DMS53 treated with DMSO at 0.1 percent for 48 hours (cell line): ENCODE measurements around the gene CRAMP1.

Experiments
- DNase-seq: peaks from one replicate; lab custom pipeline; 2025; ENCODE audit not compliant: unreplicated experiment; lab: John Stamatoyannopoulos, UW

CRAMP1 gene

DNA sequence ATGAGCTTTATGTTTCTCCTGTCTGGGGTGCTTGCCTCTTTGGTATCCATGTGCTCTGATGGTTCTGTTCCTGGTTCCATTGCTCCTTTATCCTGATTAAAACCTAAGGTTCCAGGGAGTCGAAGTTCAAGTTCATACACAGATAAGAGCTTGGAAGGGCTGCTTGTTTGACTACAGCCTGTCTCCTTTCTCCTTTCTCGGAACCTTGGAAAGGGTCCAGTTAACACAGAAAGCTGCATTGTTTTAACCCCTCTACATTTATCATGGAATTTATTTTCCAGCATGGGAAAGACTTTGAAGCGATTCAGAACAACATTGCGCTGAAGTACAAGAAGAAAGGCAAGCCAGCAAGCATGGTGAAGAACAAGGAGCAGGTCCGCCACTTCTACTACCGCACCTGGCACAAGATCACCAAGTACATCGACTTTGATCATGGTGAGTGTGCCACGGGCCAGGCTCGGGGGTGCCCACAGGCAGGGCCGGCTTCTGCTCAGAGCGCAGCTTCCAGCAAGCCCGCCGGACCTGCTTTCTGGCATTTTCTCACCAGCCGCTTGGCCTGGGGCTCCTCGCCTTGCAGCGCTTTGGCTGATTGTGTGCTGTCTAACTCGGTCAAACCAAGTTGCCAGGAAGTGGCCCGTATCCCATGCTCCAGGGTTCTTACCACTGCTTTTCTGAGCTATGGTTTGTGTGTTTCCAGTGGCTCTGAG is 19.9 kb downstream of the CRAMP1 start:
- DNase-seq, result no peak

DNA sequence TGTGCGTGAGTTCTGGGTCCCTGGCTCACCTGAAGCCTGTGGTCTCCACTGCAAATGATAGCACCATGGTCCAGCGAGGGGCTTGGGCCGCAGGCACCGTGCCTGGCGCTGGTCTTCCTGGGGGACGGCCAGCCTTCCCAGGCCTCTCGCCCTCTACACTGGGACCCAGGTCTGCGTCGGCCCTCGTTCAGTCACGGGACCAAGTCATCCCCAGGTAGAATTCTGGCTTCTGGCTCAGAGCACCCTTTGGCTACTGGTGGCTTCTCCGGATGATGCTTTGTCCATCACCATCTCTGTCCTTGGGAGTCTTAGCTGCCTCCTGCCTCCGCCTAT is 20.4 kb downstream of the CRAMP1 start:
- DNase-seq, result no peak

DNA sequence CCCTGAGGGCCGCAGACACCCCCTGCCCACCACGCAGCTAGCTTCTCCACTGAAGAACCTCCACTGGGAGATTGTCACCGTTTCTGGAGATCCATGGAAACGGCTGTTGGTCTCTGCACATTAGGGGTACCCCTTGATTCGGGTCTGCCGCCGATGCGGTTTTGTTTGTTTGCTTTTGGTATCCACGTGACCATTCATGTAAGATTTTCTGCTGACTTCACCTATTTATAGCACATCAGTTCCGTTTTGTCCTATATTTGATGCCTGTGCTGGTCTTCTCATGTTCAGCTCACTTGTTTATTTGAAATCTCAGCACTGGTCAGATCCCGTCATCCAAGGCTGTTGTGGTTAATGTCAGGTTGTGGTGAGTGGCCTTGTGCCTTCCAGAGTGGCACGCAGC is 21.1 kb downstream of the CRAMP1 start:
- DNase-seq, result no peak

DNA sequence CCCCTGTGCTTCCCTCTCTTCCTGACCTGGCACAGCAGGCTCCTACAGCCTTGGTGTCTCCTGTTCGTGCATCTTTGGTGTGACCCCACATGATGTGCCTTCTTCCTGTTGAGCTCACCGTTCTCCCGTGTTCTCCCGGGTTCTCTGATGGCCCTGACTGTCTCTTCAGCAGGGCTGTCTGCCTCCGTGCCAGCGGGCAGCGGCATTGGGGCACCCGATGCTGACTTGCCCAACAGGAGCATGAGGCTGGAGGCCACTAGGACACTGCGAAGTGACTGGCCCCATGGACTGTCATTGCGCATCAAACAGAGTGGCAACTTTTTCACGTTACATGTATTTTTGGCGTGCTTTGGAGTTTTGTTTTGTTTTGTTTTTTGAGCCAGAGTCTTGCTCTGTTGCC is 22.4 kb downstream of the CRAMP1 start:
- DNase-seq, result no peak

- no peak for DNase-seq
Observed at GRCh38 chr16:1635070-1635469, 22.9 kb downstream of the CRAMP1 start.

DNA sequence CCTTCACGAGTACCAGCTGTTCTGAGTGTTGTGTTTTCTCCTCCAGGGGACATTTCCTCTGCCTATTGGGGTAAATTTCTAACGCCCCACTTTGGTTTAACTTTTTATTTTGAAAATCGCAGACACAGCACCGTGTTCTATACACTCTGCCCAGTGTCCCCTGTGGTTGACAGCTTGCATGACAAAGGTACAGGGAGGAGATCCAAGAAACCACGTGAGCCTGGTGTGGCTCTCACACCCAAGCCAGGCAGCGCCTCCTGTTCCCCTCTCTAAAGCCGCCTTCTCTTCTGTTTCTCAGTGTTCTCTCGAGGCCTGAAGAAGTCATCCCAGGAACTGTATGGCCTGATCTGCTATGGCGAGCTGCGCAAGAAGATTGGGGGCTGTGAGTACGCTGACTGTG is 25.4 kb downstream of the CRAMP1 start:
- no peak for DNase-seq

GRCh38 chr16:1638757-1639156 is 26.6 kb downstream of the CRAMP1 start:
- DNase-seq, result no peak

- DNase-seq, result no peak
Observed at GRCh38 chr16:1639282-1639681, 27.1 kb downstream of the CRAMP1 start.

GRCh38 chr16:1639860-1640259 is 27.7 kb downstream of the CRAMP1 start:
- DNase-seq, result no peak

- no peak for DNase-seq
Observed at GRCh38 chr16:1640261-1640941, 28.2 kb downstream of the CRAMP1 start.

GRCh38 chr16:1641261-1641660 is 29.1 kb downstream of the CRAMP1 start:
- DNase-seq, result no peak

- no peak for DNase-seq
Observed at GRCh38 chr16:1642148-1642547, 30.0 kb downstream of the CRAMP1 start.

DNA sequence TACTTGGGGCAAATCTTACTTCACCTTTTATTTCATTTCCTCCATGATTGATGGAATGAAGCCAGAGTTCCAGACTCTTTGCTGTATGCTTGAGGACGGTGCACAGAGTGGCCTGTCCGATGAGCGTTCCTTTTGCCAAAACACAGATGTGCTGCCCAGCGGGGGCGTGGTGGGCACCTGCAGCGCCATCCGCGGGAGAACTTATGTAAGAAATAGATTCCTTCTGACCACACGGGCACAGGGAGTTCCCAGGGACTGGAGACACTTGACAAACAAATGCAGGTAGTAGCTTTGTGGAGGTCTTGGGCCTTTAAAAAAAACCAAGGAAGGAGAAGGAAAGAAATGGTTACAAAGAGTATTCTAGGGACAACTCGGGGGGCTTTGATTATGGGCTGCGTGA is 30.6 kb downstream of the CRAMP1 start:
- DNase-seq, result no peak

- no peak for DNase-seq
Observed at GRCh38 chr16:1643521-1643920, 31.4 kb downstream of the CRAMP1 start.

- peak; percentile 86 for DNase-seq
Observed at GRCh38 chr16:1645914-1646525, 33.9 kb downstream of the CRAMP1 start.

DNA sequence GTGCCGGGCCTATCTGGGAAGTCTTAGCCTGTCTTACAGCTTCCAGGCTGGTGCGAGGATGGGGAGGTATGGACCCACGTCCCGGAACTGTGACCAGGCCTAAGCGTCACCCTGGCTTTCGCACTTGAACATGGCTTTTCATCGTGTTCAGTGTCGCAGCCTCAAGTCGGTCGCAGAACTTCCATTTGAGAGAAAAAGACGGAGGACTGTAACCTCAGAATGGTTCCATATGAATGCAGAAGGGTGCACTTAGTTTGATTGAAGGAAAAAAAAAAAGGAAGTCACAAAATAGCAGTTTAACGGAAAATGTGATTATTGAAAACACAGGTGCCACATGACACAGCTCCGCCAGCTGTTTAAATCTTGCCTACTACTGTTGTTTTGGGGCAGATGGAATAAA is 35.7 kb downstream of the CRAMP1 start:
- DNase-seq, result no peak

DNA sequence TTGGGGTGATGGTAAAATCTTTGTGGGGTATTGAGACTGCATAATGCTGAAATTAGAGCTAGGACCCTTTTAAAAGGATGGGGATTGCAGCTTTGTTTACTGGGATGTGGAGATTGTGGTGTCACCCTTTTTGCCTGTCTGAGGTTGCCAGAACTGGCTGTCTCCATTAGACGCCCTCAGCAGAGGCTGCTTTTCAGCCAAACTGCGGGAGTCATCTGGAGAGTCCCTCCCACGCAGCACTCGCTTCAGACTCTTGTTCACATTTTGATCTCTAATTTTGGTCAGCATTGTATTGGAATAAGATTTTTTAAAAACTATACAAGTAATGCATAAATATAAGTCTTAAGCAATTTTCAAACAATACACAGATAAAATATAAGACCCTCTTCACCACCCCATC is 38.0 kb downstream of the CRAMP1 start:
- DNase-seq, result no peak

DNA sequence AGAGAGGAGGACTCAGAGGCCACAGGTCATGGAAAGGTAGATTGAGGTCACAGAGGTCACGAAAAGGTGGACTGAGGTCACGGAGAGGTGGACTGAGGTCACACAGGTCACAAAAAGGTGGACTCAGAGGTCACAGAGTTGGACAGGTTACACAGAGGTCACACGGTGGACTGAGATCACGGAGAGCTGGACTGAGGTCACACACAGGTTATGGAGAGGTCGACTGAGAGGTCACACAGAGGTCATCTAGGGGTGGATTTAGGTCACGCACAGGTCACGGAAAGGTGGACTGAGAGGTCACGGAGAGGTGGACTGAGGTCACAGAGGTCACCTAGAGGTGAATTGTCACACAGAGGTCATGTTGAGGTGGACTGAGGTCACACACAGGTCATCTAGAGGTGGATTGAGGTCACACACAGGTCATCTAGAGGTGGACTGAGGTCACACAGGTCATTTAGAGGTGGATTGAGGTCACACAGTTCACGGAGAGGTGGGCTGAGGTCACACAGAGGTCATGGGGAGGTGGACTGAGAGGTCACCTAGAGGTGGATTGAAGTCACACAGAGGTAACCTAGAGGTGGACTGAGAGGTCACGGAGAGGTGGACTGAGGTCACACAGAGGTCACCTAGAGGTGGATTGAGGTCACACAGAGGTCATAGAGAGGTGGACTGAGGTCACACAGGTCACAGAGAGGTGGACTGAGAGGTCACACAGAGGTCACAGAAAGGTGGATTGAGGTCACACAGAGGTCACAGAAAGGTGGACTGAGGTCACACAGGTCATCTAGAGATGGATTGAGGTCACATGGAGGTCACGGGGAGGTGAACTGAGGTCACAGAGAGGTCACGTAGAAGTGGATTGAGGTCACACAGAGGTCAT is 39.2 kb downstream of the CRAMP1 start:
- no peak for DNase-seq

GRCh38 chr16:1651974-1652312 is 39.8 kb downstream of the CRAMP1 start:
- no peak for DNase-seq

DNA sequence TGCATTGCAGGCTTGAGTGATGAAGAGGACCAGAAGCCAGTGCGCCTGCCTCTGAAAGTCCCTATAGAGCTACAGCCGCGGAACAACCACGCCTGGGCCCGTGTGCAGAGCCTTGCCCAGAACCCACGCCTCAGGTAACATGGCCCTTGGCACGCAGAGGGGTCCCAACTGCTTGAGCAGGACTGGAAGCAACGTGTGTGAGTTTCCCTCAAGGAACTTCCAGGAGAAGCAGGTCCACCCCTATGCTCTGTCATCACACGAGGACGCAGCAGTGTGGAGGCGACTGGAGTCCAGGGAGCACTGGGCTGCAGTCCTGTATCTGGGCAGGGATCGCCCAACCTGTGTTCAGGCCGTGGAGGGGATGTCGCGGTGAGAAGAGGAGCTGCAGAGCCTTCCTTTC is 40.9 kb downstream of the CRAMP1 start:
- no peak for DNase-seq

- no peak for DNase-seq
Observed at GRCh38 chr16:1654505-1655268, 42.5 kb downstream of the CRAMP1 start.
